Uterus (tissue), 4 donors: ENCODE data around the gene MBTPS1. TPM values are rescaled to one million over a fixed set of nuclear protein-coding genes. Genes with fewer than 3 reads are reported as not detected.

Source experiments
- DNase-seq, 2 donors: peaks; one replicate each; pipeline ENCODE4 v3.0.0-alpha.2; 2019 to 2020
- H3K27ac ChIP-seq, 2 donors: fragments of 200-600 bp; sonication (generic); 1 replicate in 1 of 2; 2 replicates in 1 of 2; pipeline ENCODE4 v1.5.1; 2016 to 2018
- H3K27me3 ChIP-seq, 2 donors: fragments of 200-600 bp; sonication (generic); one replicate each; pipeline ENCODE4 v1.5.1; 2018 to 2019; ENCODE audit warnings: control low read depth in 1 of 2
- H3K36me3 ChIP-seq, 2 donors: fragments of 200-600 bp; sonication (generic); one replicate each; pipeline ENCODE4 v1.5.1; 2019; ENCODE audit warnings: control low read depth in 1 of 2
- H3K4me1 ChIP-seq, 2 donors: fragments of 200-600 bp; sonication (generic); one replicate each; pipeline ENCODE4 v1.5.1; 2018 to 2019; ENCODE audit warnings: control low read depth in 1 of 2
- H3K4me3 ChIP-seq, 2 donors: fragments of 200-600 bp; sonication (generic); 1 replicate in 1 of 2; 2 replicates in 1 of 2; pipeline ENCODE4 v1.5.1; 2018 to 2019; ENCODE audit warnings: mild to moderate bottlenecking in 1 of 2
- H3K9me3 ChIP-seq, 2 donors: fragments of 200-600 bp; sonication (generic); one replicate each; pipeline ENCODE4 v1.5.1; 2019; ENCODE audit warnings: control low read depth in 1 of 2
- POLR2A ChIP-seq, 2 donors: fragments of 450-650 bp; IDR thresholded peaks; one replicate each; pipeline ENCODE4 v1.6.1; 2016; ENCODE audit warnings: antibody characterized with exemption in 2 of 2, mild to moderate bottlenecking in 1 of 2, moderate library complexity in 1 of 2
- intact Hi-C: fragments of 100-400 bp; cut with DNase I; formaldehyde crosslinking; loops from one replicate; pipeline ENCODE4 v1.15.1; 2023; ENCODE audit warnings: low total_unique reads
- total RNA-seq, 4 donors: library from RNA; depleted of rRNA in 3 of 4; stranded (reverse); fragments of >200 nt in 3 of 4; gene quantifications; one replicate each; pipeline versions ENCODE4 v1.1.0 to v1.2.4, GENCODE V29; 2014 to 2023
- TF ChIP-seq, protein P1 (sequence below), 4 experiments: fragments of 200-600 bp in 2 of 4; fragments of 450-650 bp in 2 of 4; sonication (generic) in 2 of 4; IDR thresholded peaks; one replicate each; pipeline ENCODE4 v1.5.1; 2016 to 2019; ENCODE audit warnings: antibody characterized with exemption in 4 of 4, mild to moderate bottlenecking in 2 of 4, moderate library complexity in 1 of 4
- donor health status: DM: yes; HTN: yes; CAD: no.

Gene MBTPS1
- total RNA-seq, 4 donors from 2014 or later = 63.0 to 162 (median 112) TPM

- H3K36me3 ChIP-seq = no peaks in the 10 kb centered on the region
- H3K4me3 ChIP-seq = no peak overlapping the region
- no peak overlapping the region for H3K27ac ChIP-seq
- H3K4me1 ChIP-seq = no peaks in the 10 kb centered on the region
- no peaks in the 10 kb centered on the region for H3K9me3 ChIP-seq
- no peaks in the 10 kb centered on the region for H3K27me3 ChIP-seq
- intact Hi-C loops = no loop called here
- no peak for DNase-seq
- TF ChIP-seq, protein P1, sequence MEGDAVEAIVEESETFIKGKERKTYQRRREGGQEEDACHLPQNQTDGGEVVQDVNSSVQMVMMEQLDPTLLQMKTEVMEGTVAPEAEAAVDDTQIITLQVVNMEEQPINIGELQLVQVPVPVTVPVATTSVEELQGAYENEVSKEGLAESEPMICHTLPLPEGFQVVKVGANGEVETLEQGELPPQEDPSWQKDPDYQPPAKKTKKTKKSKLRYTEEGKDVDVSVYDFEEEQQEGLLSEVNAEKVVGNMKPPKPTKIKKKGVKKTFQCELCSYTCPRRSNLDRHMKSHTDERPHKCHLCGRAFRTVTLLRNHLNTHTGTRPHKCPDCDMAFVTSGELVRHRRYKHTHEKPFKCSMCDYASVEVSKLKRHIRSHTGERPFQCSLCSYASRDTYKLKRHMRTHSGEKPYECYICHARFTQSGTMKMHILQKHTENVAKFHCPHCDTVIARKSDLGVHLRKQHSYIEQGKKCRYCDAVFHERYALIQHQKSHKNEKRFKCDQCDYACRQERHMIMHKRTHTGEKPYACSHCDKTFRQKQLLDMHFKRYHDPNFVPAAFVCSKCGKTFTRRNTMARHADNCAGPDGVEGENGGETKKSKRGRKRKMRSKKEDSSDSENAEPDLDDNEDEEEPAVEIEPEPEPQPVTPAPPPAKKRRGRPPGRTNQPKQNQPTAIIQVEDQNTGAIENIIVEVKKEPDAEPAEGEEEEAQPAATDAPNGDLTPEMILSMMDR (IDR thresholded peaks at IDR 0.05) = no peak
- TF ChIP-seq POLR2A (IDR thresholded peaks at IDR 0.05) = no peak
These were observed 20.5 kb upstream of the MBTPS1 start for GRCh38 chr16:84137287-84137686.

DNA sequence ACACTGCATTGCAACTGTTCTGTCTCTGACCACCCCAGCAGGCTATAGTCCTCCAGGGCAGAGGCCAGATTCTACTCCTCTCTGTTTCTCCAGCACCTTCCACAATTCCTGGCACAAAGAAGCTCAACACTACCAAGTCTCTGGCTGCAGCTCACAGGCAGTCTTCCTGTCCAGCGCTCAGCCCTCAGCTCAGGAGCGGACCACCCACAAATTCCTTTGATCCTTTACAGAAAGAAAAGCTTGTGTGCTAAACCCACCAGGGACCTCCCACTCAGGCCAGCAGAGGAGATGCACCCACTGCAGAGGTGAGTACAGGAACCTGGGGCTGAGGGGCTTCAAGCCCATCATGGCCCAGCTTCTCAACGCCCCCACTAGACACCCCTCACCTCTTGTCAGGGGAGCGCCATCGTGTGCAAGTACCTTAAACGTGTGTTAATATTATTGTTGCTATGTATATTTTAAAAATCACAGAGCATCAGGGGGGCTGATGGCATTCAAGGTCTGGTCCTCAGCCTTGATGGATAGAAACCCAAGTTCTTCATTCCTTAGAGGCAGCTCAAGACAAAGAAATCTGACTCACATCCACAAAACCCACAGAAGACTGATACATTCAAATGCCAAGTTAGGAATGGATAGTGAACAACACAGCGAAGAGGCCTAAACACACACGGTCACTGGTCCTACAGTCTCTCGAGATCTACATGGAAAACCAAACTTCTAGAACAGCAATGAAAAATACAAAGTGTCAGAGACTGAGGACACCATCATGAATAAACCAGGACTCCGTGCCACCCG is 19.8 kb upstream of the MBTPS1 start:
- intact Hi-C loops = no loop called here
- H3K27ac ChIP-seq = no peak overlapping the region
- H3K4me3 ChIP-seq = no peak overlapping the region
- H3K9me3 ChIP-seq = no peaks in the 10 kb centered on the region
- DNase-seq = no peak
- H3K36me3 ChIP-seq = no peaks in the 10 kb centered on the region
- no peaks in the 10 kb centered on the region for H3K4me1 ChIP-seq
- TF ChIP-seq, protein P1 (IDR thresholded peaks at IDR 0.05) = no peak
- no peak for TF ChIP-seq POLR2A (IDR thresholded peaks at IDR 0.05)
- no peaks in the 10 kb centered on the region for H3K27me3 ChIP-seq

- Histone ChIP-seq H3K27ac (no peak overlapping the region), H3K4me3 (no peak overlapping the region), H3K9me3 (no peaks in the 10 kb centered on the region), H3K36me3 (no peaks in the 10 kb centered on the region), H3K27me3 (no peaks in the 10 kb centered on the region), H3K4me1 (no peaks in the 10 kb centered on the region)
- DNase-seq = no peak
- TF ChIP-seq POLR2A (IDR thresholded peaks at IDR 0.05) = no peak
- TF ChIP-seq, protein P1 (IDR thresholded peaks at IDR 0.05) = no peak
- intact Hi-C loops = no loop called here
These were observed 16.0 kb upstream of the MBTPS1 start for GRCh38 chr16:84132527-84133285.

DNA sequence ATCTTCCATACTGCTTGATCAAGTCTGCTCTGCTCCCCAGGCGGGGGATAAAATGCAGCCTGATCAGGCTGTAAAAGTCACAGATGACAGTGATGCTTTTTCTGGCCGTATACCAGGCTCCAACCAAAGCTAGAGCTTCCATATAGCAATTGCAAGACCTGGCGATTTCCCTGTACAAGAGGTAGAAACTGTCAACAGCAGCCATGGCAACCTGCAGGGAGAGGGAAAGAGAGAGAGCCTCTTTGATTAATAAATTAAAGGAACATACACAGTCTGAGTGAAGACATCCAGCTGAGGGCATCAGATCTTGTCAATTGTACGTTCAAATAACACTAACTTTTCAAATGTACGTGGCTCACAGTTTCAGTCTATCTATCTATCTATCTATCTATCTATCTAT is 14.4 kb upstream of the MBTPS1 start:
- no peaks in the 10 kb centered on the region for H3K9me3 ChIP-seq
- no peaks in the 10 kb centered on the region for H3K27me3 ChIP-seq
- no peak for DNase-seq
- H3K36me3 ChIP-seq = no peaks in the 10 kb centered on the region
- TF ChIP-seq, protein P1 (IDR thresholded peaks at IDR 0.05) = no peak
- no peak for TF ChIP-seq POLR2A (IDR thresholded peaks at IDR 0.05)
- intact Hi-C loops = no loop called here
- H3K27ac ChIP-seq = no peak overlapping the region
- H3K4me1 ChIP-seq = no peaks in the 10 kb centered on the region
- H3K4me3 ChIP-seq = no peak overlapping the region
